Loucy (cell line): ENCODE data around the gene CCDC13.

Experiments used
- EZH2phosphoT487 ChIP-seq: fragments of 200-600 bp; IDR thresholded peaks from 2 replicates; pipeline ENCODE4 v1.6.1; 2018; ENCODE audit warnings: antibody characterized with exemption, mild to moderate bottlenecking, moderate library complexity, borderline replicate concordance
- TF ChIP-seq, protein P1 (sequence below): fragments of 200-600 bp; sonication (generic); conservative IDR thresholded peaks from 2 replicates; pipeline ENCODE4 v1.5.1; 2014; ENCODE audit warnings: mild to moderate bottlenecking, antibody characterized with exemption, low read length

DNA sequence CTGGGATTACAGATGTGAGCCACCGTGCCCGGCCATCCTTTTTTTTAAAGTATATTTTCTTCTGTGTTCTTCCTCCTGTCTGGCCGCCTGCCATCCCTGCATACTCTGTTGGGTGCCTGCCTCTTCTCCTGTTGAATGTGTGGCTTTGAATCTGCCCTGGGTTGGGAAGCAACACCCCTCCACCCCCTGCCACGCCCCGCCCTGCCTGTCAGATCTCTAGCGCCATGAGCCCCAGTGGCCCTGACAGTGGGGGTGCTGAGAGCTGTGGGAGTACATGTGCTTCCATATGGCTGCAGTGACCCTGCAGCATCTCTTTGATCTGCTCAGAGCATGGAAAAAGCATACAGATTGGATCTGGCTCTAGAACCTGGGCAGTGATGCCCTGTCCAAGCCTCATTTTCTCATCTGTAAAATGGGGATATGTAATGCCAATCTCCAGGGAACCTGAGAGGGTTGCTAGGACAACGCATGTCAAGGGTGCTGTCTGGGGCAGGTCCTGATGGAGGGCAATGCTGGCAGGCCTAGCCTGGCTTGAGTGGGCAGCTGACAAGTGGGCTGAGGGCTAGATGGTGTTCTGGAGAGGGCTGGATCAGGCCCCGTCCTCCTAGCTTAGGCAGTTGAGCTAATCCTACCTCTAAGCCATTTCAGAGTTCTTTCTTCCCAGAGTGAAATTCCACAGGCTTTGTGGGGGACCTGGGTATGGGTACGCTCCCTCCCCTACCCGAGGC is 23.9 kb downstream of the CCDC13 start:
- TF ChIP-seq, protein P1, sequence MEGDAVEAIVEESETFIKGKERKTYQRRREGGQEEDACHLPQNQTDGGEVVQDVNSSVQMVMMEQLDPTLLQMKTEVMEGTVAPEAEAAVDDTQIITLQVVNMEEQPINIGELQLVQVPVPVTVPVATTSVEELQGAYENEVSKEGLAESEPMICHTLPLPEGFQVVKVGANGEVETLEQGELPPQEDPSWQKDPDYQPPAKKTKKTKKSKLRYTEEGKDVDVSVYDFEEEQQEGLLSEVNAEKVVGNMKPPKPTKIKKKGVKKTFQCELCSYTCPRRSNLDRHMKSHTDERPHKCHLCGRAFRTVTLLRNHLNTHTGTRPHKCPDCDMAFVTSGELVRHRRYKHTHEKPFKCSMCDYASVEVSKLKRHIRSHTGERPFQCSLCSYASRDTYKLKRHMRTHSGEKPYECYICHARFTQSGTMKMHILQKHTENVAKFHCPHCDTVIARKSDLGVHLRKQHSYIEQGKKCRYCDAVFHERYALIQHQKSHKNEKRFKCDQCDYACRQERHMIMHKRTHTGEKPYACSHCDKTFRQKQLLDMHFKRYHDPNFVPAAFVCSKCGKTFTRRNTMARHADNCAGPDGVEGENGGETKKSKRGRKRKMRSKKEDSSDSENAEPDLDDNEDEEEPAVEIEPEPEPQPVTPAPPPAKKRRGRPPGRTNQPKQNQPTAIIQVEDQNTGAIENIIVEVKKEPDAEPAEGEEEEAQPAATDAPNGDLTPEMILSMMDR: no peak
- TF ChIP-seq EZH2phosphoT487: no peak
